Measurements from ENCODE around the gene AFG1L.

GRCh38 chr6:108441141-108441540 lies 146.3 kb downstream of the AFG1L start:
- TF ChIP-seq POLR2A (IDR thresholded peaks at IDR 0.05) (no peak), CTCF (IDR thresholded peaks at IDR 0.05 in 8 of 11, conservative IDR thresholded peaks at IDR 0.05 in 3 of 11) (no peak)

Measured in spleen (tissue), 7 donors.